Peyer's patch (tissue), 4 donors: ENCODE data around the gene GALR3. TPM values are rescaled to one million over a fixed set of nuclear protein-coding genes. Genes with fewer than 3 reads are reported as not detected.
A peak's percentile ranks its signal among the peaks of the same experiment; 100 is the strongest.

ENCODE experiments used
- DNase-seq, 3 donors: peaks; one replicate each; pipeline ENCODE4 v3.0.0-alpha.2; 2017 to 2019
- H3K27ac ChIP-seq, 4 donors: fragments of 200-600 bp; sonication (generic); one replicate each; pipeline ENCODE4 v1.5.1; 2016 to 2019
- H3K27me3 ChIP-seq, 2 donors: fragments of 200-600 bp; sonication (generic); one replicate each; pipeline ENCODE4 v1.5.1; 2019
- H3K36me3 ChIP-seq, 3 donors: fragments of 200-600 bp; sonication (generic); one replicate each; pipeline ENCODE4 v1.5.1; 2016 to 2019
- H3K4me1 ChIP-seq, 4 donors: fragments of 200-600 bp; sonication (generic); one replicate each; pipeline ENCODE4 v1.5.1; 2016 to 2019
- H3K4me3 ChIP-seq, 4 donors: fragments of 200-600 bp; sonication (generic); 1 replicate in 3 of 4; 2 replicates in 1 of 4; pipeline ENCODE4 v1.5.1; 2016 to 2019; ENCODE audit warnings: mild to moderate bottlenecking in 1 of 4
- H3K9me3 ChIP-seq, 4 donors: fragments of 200-600 bp; sonication (generic); one replicate each; pipeline ENCODE4 v1.5.1; 2016 to 2019; ENCODE audit warnings: mild to moderate bottlenecking in 1 of 4
- CTCF ChIP-seq, 6 experiments: fragments of 450-650 bp in 4 of 6; fragments of 200-600 bp in 2 of 6; sonication (generic) in 1 of 6; IDR thresholded peaks; one replicate each; pipeline ENCODE4 v1.5.1; 2017 to 2019; ENCODE audit warnings: antibody characterized with exemption in 6 of 6, mild to moderate bottlenecking in 3 of 6, moderate library complexity in 1 of 6
- POLR2A ChIP-seq, 2 donors: fragments of 450-650 bp; IDR thresholded peaks; one replicate each; pipeline ENCODE4 v1.5.1; 2017; ENCODE audit warnings: antibody characterized with exemption in 2 of 2, mild to moderate bottlenecking in 2 of 2, moderate library complexity in 2 of 2
- total RNA-seq, 4 donors: library from RNA; depleted of rRNA; stranded (reverse); fragments of >200 nt; gene quantifications; one replicate each; pipeline ENCODE4 v1.1.0, GENCODE V29; 2016

Gene GALR3
- total RNA-seq, 4 donors from 2014 or later = not detected

GRCh38 chr22:37804881-37805809 is 18.0 kb upstream of the GALR3 start:
- Histone ChIP-seq H3K4me3 (peak overlapping the region; percentile 47 to 91 (median 58)), H3K36me3 (no peaks in the 10 kb centered on the region), H3K4me1 (peaks cover 0 to 53% (median 12%) of the 10 kb centered on the region in 4 donors), H3K9me3 (no peaks in the 10 kb centered on the region), H3K27ac (peak overlapping the region; percentile 69 to 96 (median 80)), H3K27me3 (no peaks in the 10 kb centered on the region)
- peak; percentile 45 to 97 (median 91) for DNase-seq
- TF ChIP-seq CTCF (IDR thresholded peaks at IDR 0.05) = no peak
- peak; percentile 89 to 95 for TF ChIP-seq POLR2A (IDR thresholded peaks at IDR 0.05)

GRCh38 chr22:37805810-37806277 is 17.3 kb upstream of the GALR3 start:
- H3K27ac ChIP-seq = peak overlapping the region; percentile 69 to 96 (median 80)
- no peaks in the 10 kb centered on the region for H3K27me3 ChIP-seq
- TF ChIP-seq CTCF (IDR thresholded peaks at IDR 0.05) = no peak
- no peak for TF ChIP-seq POLR2A (IDR thresholded peaks at IDR 0.05)
- H3K4me1 ChIP-seq = peaks cover 0 to 53% (median 12%) of the 10 kb centered on the region in 4 donors
- no peak for DNase-seq
- H3K9me3 ChIP-seq = no peaks in the 10 kb centered on the region
- H3K4me3 ChIP-seq = peak overlapping the region; percentile 47 to 91 (median 58)
- no peaks in the 10 kb centered on the region for H3K36me3 ChIP-seq

GRCh38 chr22:37806409-37807333 is 16.5 kb upstream of the GALR3 start:
- H3K27ac ChIP-seq = peak overlapping the region in 3 of 4 donors; percentile 38 to 96 (median 88)
- DNase-seq = peak in 1 of 3 donors; percentile 59
- H3K36me3 ChIP-seq = no peaks in the 10 kb centered on the region
- no peaks in the 10 kb centered on the region for H3K27me3 ChIP-seq
- H3K9me3 ChIP-seq = no peaks in the 10 kb centered on the region
- no peak for TF ChIP-seq POLR2A (IDR thresholded peaks at IDR 0.05)
- TF ChIP-seq CTCF (IDR thresholded peaks at IDR 0.05) = peak in 2 of 6 experiments; percentile 2 to 3
- peak overlapping the region; percentile 46 to 91 (median 58) for H3K4me3 ChIP-seq
- peaks cover 0 to 53% (median 12%) of the 10 kb centered on the region in 4 donors for H3K4me1 ChIP-seq

- DNase-seq = peak; percentile 81 to 98 (median 97)
- Histone ChIP-seq H3K4me3 (peak within 1 kb of the TSS; percentile 46 to 91 (median 58)), H3K27me3 (no peaks in the 10 kb centered on the region), H3K36me3 (no peaks in the 10 kb centered on the region), H3K27ac (peak within 1 kb of the TSS; percentile 5 to 96 (median 63)), H3K4me1 (peaks cover 0 to 51% (median 10%) of the 10 kb centered on the region in 4 donors), H3K9me3 (no peaks in the 10 kb centered on the region)
- TF ChIP-seq CTCF (IDR thresholded peaks at IDR 0.05) (no peak), POLR2A (IDR thresholded peaks at IDR 0.05) (peak; percentile 65 to 77)
Observed at GRCh38 chr22:37807410-37808293, 15.5 kb upstream of the GALR3 start, which contains the start of gene GCAT. Gene GCAT, plus strand, starts transcription at chr22:37807934. Its CDS starts 34 bp downstream, at chr22:37807968.
